ENCODE data around the gene PROP1.
"Not testable (repeated sequence)": the region's sequence is repeated elsewhere in the genome, so short reads cannot be mapped to it uniquely, and the experiment has no call there.

PROP1 gene

DNA sequence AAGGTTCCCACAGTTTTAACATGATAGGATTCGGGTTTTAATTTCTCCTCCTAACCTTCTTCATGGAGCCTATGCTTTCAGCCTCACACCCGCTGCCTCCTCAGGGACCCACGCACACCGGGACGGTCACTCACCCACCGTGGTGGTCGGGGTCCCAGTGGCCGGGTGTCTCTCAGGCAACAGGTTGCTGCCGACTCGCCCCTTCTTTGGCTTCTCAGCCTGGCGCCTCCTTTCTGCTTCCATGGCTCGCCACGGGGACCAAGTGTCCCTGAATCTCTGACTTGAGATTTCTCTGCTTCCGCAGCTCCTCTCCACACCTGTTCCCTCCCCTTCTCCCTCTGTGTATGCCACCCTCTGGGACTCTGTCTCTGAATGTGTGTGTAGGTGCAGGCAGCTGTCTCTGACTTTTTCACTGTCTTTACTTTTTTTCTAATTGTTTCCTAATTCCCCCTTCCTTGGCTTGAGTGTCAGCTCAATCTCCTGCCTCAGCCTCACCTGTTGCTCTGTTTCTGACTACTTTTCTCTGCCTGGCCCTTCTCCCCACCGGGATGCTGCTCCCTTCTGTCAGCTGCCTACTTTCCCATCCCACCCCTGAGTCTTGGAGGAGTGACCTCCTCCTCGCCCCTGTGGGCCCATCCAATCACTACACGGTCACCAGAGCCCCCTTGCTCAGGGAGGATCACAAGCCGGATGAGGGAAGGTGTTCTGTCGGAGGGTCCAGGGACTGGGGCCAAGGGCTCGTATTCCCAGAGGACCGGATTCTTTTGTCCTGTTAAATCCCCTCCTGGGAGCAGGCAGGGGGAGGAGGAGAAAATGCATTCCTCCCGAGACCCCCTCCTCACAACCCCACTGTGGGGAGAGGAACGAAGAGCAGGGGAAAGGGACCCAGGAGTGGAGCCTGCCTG lies at the start of gene PROP1:
TSS of gene PROP1 (minus strand) at position 552 of the 905 bp plus-strand sequence. CDS start at position 243, 309 bp downstream.
- no peak for DNase-seq (ENCODE audit: low spot score)

GRCh38 chr5:178019379-178020030 lies 23.5 kb upstream of the PROP1 start:
- DNase-seq (ENCODE audit: low spot score) = not testable (repeated sequence)

DNA sequence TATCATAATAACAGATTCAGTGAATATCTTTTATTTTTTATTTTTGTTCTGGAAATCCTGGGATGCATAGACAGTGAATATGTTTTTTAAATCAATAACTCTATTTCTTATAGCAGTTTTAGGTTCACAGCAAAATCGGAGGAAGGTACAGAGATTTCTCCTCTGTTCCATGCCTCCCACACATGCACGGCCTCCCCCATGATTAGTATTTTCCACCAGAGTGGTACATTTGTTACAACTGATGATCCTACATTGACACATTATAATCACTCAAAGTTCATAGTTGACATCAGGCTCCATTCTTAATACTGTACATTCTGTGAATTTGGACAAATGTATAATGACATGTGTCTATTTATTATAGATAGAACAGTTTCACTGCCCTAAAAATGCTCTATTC lies 16.7 kb upstream of the PROP1 start:
- DNase-seq (ENCODE audit: low spot score) = not testable (repeated sequence)

GRCh38 chr5:178011816-178012554 lies 15.9 kb upstream of the PROP1 start:
- not testable (repeated sequence) for DNase-seq (ENCODE audit: low spot score)

GRCh38 chr5:178007272-178007671 lies 11.2 kb upstream of the PROP1 start:
- not testable (repeated sequence) for DNase-seq (ENCODE audit: low spot score)

GRCh38 chr5:178006536-178007231 lies 10.6 kb upstream of the PROP1 start:
- DNase-seq (ENCODE audit: low spot score) = peak; percentile 51

DNA sequence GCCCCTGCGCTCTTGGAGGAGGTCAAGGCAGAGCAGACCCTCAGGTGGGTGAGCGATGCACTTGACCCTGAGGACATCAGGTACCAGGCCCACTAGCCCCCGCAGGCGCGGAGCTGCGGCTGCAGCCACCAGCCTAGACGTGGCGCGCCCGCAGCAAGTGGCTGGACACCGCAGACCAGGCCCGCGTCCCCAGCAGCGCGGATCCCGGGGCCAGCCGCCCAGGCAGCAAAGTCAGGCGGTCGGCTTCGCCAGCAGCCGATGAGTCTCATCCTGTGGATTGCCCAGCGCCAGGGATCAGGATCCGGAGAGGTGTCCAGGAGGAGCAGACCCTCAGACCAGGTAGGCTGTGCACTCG lies 10.1 kb upstream of the PROP1 start:
- not testable (repeated sequence) for DNase-seq (ENCODE audit: low spot score)

- DNase-seq (ENCODE audit: low spot score) = no peak
Observed at GRCh38 chr5:177997846-177998245, 1.8 kb upstream of the PROP1 start.

- no peak for DNase-seq (ENCODE audit: low spot score)
Observed at GRCh38 chr5:177997319-177997670, 1.3 kb upstream of the PROP1 start.

- no peak for DNase-seq (ENCODE audit: low spot score)
Observed at GRCh38 chr5:177996660-177997318, 747 bp upstream of the PROP1 start.

DNA sequence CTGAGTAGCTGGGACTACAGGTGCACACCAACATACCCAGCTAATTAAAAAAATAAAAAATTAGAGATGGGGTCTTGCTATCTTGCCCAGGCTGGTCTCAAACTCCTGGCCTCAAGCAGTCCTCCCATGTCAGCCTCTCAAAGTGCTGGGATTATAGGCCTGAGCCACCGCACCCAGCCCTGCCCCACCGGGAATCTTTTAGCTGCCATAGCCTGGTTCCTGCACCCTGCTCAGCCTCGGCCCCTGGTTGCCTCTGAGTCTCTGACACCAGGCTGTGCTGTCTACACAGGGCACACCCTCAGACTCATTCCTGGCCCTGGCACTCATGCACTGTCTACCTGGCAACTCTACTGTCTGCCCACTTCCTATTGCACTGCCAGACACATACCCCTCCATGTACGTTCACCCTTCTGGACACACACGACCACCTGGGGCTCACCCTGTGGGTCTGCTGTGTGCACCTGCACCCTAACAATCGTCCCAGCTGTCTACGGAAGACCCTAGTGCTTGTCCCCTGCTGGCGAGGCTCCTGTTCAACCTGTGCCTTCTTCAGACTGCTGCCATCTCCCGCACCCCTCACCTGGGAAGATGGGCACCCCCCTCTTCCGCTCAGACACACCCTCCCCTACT lies 1.4 kb downstream of the PROP1 start:
- no peak for DNase-seq (ENCODE audit: low spot score)

DNA sequence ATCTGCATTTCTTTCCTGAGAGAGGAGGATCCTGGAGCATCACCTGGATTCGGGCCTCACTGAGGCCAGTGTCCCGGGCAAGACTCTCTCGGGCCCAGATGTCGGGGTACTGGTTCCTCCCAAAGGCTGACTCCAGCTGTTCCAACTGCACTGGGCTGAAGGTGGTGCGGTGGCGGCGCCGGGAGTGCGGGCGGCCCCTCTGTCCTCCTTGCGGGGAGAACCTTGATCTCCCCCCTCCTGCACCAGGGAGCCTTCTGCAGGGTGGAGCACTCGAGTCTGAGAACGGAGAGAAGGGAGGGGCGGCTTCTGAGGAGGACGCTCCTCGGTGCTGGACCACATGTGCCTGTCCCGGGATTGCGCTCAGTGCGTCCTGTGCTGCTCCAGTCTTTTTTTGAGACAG lies 2.0 kb downstream of the PROP1 start:
- DNase-seq (ENCODE audit: low spot score) = no peak

DNA sequence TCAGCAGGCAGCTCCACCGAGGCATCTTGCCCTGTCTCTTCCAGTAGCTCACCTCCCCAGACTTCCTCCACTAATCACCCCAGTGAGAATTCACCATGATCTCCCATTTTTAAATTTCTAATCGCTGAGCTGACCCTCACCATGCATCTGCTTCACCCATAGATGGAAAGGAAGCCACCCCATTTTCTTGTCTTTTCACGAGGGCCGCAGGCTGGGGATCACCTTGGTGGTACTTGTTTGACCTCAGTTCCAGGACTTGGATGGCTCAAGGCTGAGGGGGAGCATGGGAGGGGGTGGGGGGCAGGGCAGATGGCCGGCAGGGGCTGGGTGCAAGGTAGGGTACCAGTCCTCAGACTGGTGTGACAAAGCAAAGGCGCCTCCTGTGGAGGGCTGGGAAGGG lies 3.6 kb downstream of the PROP1 start:
- no peak for DNase-seq (ENCODE audit: low spot score)

- no peak for DNase-seq (ENCODE audit: low spot score)
Observed at GRCh38 chr5:177988989-177989625, 6.9 kb downstream of the PROP1 start.

- DNase-seq (ENCODE audit: low spot score) = no peak
Observed at GRCh38 chr5:177987326-177987725, 8.7 kb downstream of the PROP1 start.

GRCh38 chr5:177985430-177986040 lies 10.5 kb downstream of the PROP1 start:
- no peak for DNase-seq (ENCODE audit: low spot score)

DNA sequence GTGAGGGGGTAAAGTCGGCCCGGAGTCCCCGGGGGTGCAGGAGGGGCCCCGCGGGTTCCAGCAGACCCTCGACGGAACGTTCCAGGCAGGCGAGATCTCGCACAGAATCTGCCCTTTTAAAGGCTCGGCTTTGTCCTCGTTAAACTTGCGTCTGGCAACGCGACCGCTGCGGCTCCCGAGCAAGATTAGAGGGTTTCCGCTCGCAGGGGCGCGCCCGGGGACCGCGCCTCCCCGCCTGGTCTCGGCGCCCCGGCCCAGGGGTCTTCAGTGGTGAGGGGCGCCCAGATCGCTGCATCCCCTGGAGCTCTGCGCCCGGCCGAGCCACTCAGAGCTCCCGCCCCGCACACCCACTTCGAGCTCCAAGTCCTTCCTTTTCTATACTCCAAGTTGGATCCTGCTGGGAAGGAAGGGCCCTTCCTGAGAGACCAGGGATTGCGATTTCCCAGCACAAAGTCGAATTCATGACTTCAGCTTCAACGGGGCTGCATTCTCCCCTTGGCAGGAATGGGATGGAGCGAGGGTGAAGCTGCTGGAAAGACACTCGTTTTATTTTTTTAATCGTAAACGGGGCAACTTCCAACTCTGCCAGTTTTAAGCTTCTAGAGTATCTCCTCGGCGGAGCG lies 11.3 kb downstream of the PROP1 start:
- no peak for DNase-seq (ENCODE audit: low spot score)

DNA sequence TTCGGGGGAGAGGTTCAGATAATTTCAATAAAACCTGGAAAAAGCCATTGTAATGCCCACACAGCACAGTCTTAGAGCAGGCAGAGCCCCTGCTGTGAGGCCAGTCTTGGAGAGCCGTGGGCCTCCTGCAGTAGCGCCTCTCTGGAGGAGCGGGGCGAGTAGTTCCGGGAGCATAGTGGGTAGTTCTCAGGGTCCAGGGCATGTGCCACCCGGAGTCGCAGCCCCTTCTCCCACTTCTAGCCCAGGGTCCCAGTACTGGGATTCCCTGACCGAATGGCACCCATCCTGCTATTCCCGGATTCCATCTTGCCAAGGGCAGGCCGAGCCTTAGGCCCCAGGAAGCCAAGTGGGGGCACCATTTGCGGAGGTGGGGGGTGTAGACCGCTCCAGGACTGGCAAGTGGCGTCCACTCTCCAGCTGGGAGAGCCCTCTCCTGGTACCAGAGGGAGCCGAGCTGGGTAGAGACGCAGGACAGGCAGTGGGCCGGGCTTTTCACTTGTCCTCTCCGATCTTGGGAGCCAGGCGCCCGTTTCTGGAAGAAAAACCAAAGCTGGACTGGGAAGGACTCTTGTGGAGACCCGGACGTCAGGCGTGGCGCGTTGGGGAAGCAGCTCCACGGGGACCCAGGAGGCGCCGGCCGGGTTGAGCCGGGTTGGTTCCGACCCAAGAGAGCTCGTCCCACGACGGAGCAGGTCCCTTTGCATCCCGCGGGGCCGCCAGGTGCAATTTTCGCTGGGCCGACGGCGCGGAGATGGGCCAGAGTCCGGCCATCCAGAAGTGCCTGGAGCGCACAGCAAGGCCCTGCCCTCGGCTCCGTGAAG lies 12.1 kb downstream of the PROP1 start:
- DNase-seq (ENCODE audit: low spot score) = no peak

- no peak for DNase-seq (ENCODE audit: low spot score)
Observed at GRCh38 chr5:177982956-177983355, 13.1 kb downstream of the PROP1 start.
